NB4 (cell line): Measurements from ENCODE around the gene BCL6.

ENCODE experiments used
- CTCF ChIP-seq: IDR thresholded peaks from one replicate; pipeline ENCODE4 v1.5.1; 2012; ENCODE audit warnings: low read depth, low read length
- POLR2A ChIP-seq: IDR thresholded peaks from 2 replicates; pipeline ENCODE4 v1.6.1; 2011; ENCODE audit warnings: mild to moderate bottlenecking; ENCODE audit not compliant: insufficient read length; ENCODE audit errors: extremely low read depth

GRCh38 chr3:187689984-187690383, 55.3 kb downstream of the BCL6 start:
- TF ChIP-seq CTCF (no peak), POLR2A (no peak)
